H7 (cell line): Measurements from ENCODE around the gene RNF121. TPM values are rescaled to one million over a fixed set of nuclear protein-coding genes. Genes with fewer than 3 reads are reported as not detected.

Experiments used
- DNase-seq: peaks from one replicate; pipeline ENCODE4 v3.0.0; 2012
- H3K27me3 ChIP-seq: 2 replicates; pipeline ENCODE4 v1.6.0; 2011; ENCODE audit warnings: mild to moderate bottlenecking, low read length; ENCODE audit not compliant: control insufficient read depth, insufficient read depth
- H3K36me3 ChIP-seq: replicated peaks from 2 replicates; pipeline ENCODE4 v1.5.1; 2011; ENCODE audit warnings: low read length; ENCODE audit not compliant: control insufficient read depth, insufficient read depth
- H3K4me3 ChIP-seq: 2 replicates; pipeline ENCODE4 v1.5.1; 2011; ENCODE audit warnings: low read depth, mild to moderate bottlenecking, control low read depth, low read length, moderate library complexity; ENCODE audit not compliant: insufficient read depth
- total RNA-seq: library from RNA; depleted of rRNA; stranded (reverse); fragments of >200 nt; shearing (Covaris generic); gene quantifications from 2 replicates; pipeline ENCODE4 v1.2.3, GENCODE V29; 2014

Gene RNF121
- total RNA-seq, 1 experiment from 2014 or later, result 22.7 TPM

- no peaks in the 10 kb centered on the region for H3K36me3 ChIP-seq
- no peak overlapping the region for H3K4me3 ChIP-seq
- DNase-seq, result no peak
- H3K27me3 ChIP-seq, result no peaks in the 10 kb centered on the region
These were observed 20.2 kb downstream of the RNF121 start for GRCh38 chr11:71949034-71949433.

DNA sequence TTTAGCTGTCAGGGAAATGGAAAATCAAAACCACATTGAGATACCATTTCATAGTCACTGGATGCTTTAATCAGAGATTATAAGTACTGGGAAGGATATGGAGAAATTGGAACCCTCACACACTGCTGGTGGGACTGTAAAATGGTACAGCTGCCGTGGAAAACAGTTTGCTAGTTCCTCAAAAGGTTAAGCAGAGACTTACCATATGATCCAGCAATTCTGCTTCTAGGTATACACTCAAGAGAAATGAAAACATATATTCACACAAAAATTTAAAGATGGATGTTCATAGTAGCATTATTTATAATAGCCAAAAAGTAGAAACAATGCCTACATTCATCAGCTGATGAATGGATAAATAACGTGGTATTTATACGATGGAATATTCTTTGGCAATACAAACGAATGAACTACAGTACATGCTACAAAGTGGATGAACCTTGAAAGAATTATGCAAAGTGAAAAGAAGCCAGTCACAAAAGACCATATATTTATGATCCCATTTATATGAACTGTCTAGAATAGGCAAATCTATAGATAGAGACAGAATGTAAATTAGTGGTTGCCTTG is 23.0 kb downstream of the RNF121 start:
- H3K36me3 ChIP-seq, result no peaks in the 10 kb centered on the region
- no peak overlapping the region for H3K4me3 ChIP-seq
- no peaks in the 10 kb centered on the region for H3K27me3 ChIP-seq
- DNase-seq, result no peak

DNA sequence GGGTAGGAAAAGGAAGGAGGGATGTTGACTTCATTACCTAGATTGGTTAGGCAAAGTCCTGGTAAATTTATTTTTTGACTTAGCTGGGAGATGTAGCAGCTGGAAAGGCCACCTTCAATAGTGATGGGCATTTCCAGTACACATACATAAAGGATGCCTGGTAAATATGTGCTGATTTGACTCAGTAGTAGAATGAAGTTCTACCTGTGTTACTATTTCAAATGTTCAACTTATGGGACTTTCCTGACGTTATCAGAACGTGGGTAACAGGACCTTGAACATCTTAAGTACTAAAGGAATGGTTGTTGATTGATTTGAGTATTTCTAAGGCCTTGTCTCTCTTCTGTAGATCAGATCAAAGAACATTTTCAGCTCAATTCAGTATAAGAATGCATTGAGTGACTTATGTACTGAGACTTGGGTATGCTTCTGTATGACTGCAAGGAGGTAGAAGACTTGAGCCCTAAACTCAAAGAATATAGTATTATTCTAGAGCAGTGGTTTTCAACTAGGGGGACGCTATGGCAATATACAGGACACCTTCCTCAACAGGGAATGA is 27.1 kb downstream of the RNF121 start:
- Histone ChIP-seq H3K4me3 (no peak overlapping the region), H3K36me3 (no peaks in the 10 kb centered on the region), H3K27me3 (no peaks in the 10 kb centered on the region)
- no peak for DNase-seq

- H3K27me3 ChIP-seq, result no peaks in the 10 kb centered on the region
- H3K36me3 ChIP-seq, result no peaks in the 10 kb centered on the region
- no peak overlapping the region for H3K4me3 ChIP-seq
- DNase-seq, result no peak
These were observed 33.7 kb downstream of the RNF121 start for GRCh38 chr11:71962428-71963038.

GRCh38 chr11:71963468-71963867 is 34.6 kb downstream of the RNF121 start:
- H3K27me3 ChIP-seq, result no peaks in the 10 kb centered on the region
- H3K36me3 ChIP-seq, result no peaks in the 10 kb centered on the region
- no peak overlapping the region for H3K4me3 ChIP-seq
- DNase-seq, result no peak

DNA sequence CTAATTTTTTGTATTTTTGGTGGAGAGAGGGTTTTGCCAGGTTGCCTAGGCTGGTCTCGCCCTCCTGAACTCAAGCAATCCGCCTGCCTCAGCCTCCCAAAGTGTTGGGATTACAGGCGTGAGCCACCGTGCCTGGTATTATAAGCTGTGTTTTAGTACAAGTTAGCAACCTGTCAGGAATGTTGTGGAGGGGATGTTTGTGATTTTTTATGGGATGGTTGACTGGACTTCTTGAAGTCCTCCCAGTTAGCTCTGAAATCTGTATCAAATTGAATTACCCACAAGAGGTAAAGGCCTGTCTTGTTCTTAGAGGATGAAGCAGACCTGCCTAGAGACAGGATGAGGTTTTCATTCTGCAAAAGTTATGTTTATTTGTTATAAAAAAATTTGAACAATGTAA is 35.8 kb downstream of the RNF121 start:
- no peaks in the 10 kb centered on the region for H3K36me3 ChIP-seq
- H3K4me3 ChIP-seq, result no peak overlapping the region
- no peak for DNase-seq
- H3K27me3 ChIP-seq, result no peaks in the 10 kb centered on the region

DNA sequence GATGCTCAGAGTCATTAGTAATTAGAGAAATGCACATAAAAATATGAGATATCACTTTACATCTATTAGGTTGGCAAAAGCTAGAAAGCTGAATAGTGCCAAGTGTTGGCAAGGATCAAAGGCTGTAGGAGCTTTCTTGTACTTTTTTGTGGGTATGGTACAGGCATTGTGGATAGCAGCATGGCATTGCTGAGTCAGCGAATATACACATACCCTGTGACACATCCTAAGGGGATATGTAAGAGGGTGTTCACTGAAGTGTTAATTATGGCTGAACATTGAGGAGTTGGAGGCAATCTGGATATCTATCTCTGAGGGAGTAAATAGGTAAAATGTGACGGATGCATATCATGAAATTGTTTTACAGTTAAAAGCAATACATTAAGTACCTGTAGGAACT is 42.8 kb downstream of the RNF121 start:
- Histone ChIP-seq H3K4me3 (no peak overlapping the region), H3K36me3 (no peaks in the 10 kb centered on the region; the same call in 1 of the 2 replicates), H3K27me3 (no peaks in the 10 kb centered on the region)
- DNase-seq, result no peak

GRCh38 chr11:71976551-71976950 is 47.7 kb downstream of the RNF121 start:
- Histone ChIP-seq H3K36me3 (peaks cover 1% of the 10 kb centered on the region), H3K4me3 (no peak overlapping the region), H3K27me3 (no peaks in the 10 kb centered on the region)
- no peak for DNase-seq

- H3K4me3 ChIP-seq, result no peak overlapping the region
These were observed 48.2 kb downstream of the RNF121 start for GRCh38 chr11:71977090-71977489.

DNA sequence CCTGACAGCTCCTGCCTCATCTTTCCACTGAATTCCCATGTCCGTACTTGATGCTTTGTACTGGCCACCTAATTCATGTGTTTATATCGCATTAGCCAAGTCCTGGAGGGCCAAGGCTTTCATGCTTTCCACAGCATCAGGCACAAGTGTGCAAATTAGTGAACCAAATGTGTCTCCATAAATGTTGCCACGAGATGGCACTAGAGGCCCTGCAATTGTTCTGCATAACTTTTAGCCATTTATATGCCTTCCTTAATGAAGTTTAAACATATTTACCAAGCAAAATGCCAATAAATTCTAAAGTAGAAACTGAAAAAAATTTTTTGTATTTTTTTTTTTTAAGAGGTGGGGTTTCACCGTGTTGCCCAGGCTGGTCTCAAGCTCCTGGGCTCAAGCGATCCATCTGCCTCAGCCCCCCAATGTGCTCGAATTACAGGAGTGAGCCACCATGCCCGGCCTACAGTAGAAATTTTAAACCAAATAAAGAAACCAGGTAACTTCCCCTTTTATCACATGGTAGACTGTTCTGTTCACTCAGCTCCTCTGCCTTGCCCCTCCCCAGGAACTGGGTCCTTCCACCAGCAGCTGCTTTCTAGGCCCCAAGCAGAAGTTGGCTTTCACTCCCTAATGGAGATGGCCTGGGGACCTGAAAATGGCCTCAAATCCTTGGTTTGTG is 49.0 kb downstream of the RNF121 start:
- DNase-seq, result peak; percentile 62
- Histone ChIP-seq H3K36me3 (peaks cover 3% of the 10 kb centered on the region), H3K4me3 (no peak overlapping the region), H3K27me3 (no peaks in the 10 kb centered on the region)

More at GRCh38 chr11:71977090-71977489, 48.2 kb downstream of the RNF121 start:
- no peaks in the 10 kb centered on the region for H3K27me3 ChIP-seq
- peaks cover 1% of the 10 kb centered on the region for H3K36me3 ChIP-seq
- no peak for DNase-seq

GRCh38 chr11:71979094-71979493 is 50.2 kb downstream of the RNF121 start:
- no peak overlapping the region for H3K4me3 ChIP-seq
- H3K27me3 ChIP-seq, result no peaks in the 10 kb centered on the region
- no peak for DNase-seq
- H3K36me3 ChIP-seq, result peaks cover 6% of the 10 kb centered on the region

- no peak overlapping the region for H3K4me3 ChIP-seq
- H3K36me3 ChIP-seq, result peaks cover 6% of the 10 kb centered on the region
- DNase-seq, result no peak
- H3K27me3 ChIP-seq, result no peaks in the 10 kb centered on the region
These were observed 50.8 kb downstream of the RNF121 start for GRCh38 chr11:71979602-71980001.

DNA sequence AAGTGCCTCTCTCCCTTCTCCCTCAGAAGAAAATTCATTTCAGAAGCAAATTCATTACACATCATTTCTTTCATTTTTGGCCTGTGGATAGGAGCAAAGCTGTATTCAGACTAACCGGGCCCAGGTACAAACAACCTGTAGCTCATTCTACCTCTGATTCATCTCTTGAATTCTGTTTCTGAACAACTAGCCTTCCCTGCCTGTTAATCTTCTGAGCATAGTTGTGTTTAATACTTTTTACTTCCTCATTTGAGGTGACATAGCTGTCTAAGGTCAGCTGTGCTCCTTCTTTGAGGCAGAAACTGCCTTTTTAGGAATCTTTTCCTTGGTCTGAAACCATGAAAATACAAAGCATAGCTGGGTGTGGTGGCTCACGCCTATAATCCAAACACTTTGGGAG is 57.3 kb downstream of the RNF121 start:
- no peaks in the 10 kb centered on the region for H3K27me3 ChIP-seq
- no peak for DNase-seq
- peaks cover 13% of the 10 kb centered on the region for H3K36me3 ChIP-seq
- H3K4me3 ChIP-seq, result no peak overlapping the region

DNA sequence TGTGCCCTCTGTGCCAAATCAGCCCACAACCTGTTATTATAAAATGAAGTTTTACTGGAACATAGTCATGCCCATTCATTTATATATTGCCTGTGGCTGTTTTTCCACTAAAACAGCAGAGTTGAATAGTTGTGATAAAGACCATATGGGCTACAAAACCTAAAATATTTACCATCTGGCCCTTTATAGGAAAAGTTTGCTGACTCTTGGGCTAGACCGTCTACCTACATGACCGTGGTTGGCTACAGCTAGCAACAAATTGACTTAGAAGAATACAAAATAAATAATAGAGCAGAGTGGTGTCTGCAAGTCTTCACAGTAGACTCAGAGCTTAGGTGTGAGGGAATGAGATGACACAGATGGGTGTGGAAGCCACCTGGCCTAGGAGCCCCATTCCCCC is 58.7 kb downstream of the RNF121 start:
- DNase-seq, result no peak
- Histone ChIP-seq H3K4me3 (no peak overlapping the region), H3K36me3 (peaks cover 13% of the 10 kb centered on the region), H3K27me3 (no peaks in the 10 kb centered on the region)

DNA sequence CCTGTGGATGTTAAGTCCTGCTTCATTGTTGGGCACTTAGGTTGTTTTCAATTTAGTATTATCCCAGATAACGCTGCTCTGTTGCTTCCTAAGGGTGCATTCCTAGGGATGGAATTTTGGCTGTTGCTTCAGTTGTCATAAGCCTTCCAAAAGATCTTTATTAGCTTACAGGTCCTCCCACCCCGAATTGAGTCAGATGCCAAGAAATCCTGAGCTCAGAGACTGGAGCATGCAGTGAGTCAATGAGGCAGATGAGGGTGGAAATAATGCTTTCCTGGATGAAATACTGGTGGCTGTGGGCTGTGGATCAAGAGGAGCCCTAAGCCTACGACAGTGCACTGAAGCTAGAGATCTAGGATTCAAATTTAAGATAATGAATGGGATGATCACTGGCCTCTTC is 59.2 kb downstream of the RNF121 start:
- no peak for DNase-seq
- H3K4me3 ChIP-seq, result no peak overlapping the region
- no peaks in the 10 kb centered on the region for H3K27me3 ChIP-seq
- peaks cover 11% of the 10 kb centered on the region for H3K36me3 ChIP-seq
